OCI-LY1 (cell line): ENCODE results near the gene ADARB2.

Experiments
- H2AFZ ChIP-seq: fragments of 200-600 bp; sonication (generic), shearing (Covaris generic); 2 replicates; pipeline ENCODE4 v1.6.0; 2014; ENCODE audit warnings: antibody characterized with exemption, mild to moderate bottlenecking, low read length
- H3F3A ChIP-seq: fragments of 200-600 bp; sonication (generic), shearing (Covaris generic); 2 replicates; pipeline ENCODE4 v1.6.0; 2014; ENCODE audit warnings: mild to moderate bottlenecking, antibody characterized with exemption, low read length, moderate library complexity; ENCODE audit not compliant: insufficient read depth
- H3K27ac ChIP-seq: fragments of 200-600 bp; sonication (generic); 2 replicates; pipeline ENCODE4 v1.5.1; 2014; ENCODE audit warnings: low read length, mixed run types, mild to moderate bottlenecking, low read depth; ENCODE audit not compliant: poor library complexity, severe bottlenecking
- H3K27me3 ChIP-seq: fragments of 200-600 bp; sonication (generic); 2 replicates; pipeline ENCODE4 v1.6.0; 2014; ENCODE audit warnings: antibody characterized with exemption, mild to moderate bottlenecking, low read length, moderate library complexity; ENCODE audit not compliant: insufficient read depth
- H3K36me3 ChIP-seq: fragments of 200-600 bp; sonication (generic); 2 replicates; pipeline ENCODE4 v1.6.1; 2014; ENCODE audit warnings: mild to moderate bottlenecking, antibody characterized with exemption, low read length, moderate library complexity, mixed read lengths; ENCODE audit not compliant: insufficient read depth
- H3K4me1 ChIP-seq: fragments of 200-600 bp; sonication (generic); 2 replicates; pipeline ENCODE4 v1.5.1; 2014; ENCODE audit warnings: mild to moderate bottlenecking, low read length, moderate library complexity; ENCODE audit not compliant: insufficient read depth, severe bottlenecking
- H3K4me2 ChIP-seq: fragments of 200-600 bp; sonication (generic), shearing (Covaris generic); 2 replicates; pipeline ENCODE4 v1.6.1; 2014; ENCODE audit warnings: low read length
- H3K4me3 ChIP-seq: fragments of 200-600 bp; sonication (generic); 2 replicates; pipeline ENCODE4 v1.5.1; 2014; ENCODE audit warnings: low read length, low read depth, mild to moderate bottlenecking, mixed read lengths; ENCODE audit not compliant: poor library complexity, severe bottlenecking
- H3K79me2 ChIP-seq: fragments of 200-600 bp; shearing (Covaris generic); 2 replicates; pipeline ENCODE4 v1.6.1; 2016; ENCODE audit warnings: mixed run types, low read length, mixed read lengths; ENCODE audit not compliant: insufficient read depth
- H3K9ac ChIP-seq: fragments of 200-600 bp; sonication (generic), shearing (Covaris generic); 2 replicates; pipeline ENCODE4 v1.6.1; 2014; ENCODE audit warnings: mild to moderate bottlenecking, low read length, mixed read lengths
- H3K9me2 ChIP-seq: fragments of 200-600 bp; sonication (generic), shearing (Covaris generic); 2 replicates; pipeline ENCODE4 v1.6.1; 2014; ENCODE audit warnings: low read depth, mild to moderate bottlenecking, low read length, mixed read lengths
- H3K9me3 ChIP-seq: fragments of 200-600 bp; shearing (Covaris generic); 2 replicates; pipeline ENCODE4 v1.6.1; 2014; ENCODE audit warnings: low read length, mixed read lengths
- H4K20me1 ChIP-seq: fragments of 200-600 bp; sonication (generic), shearing (Covaris generic); 2 replicates; pipeline ENCODE4 v1.6.0; 2016; ENCODE audit warnings: mild to moderate bottlenecking, low read length; ENCODE audit not compliant: insufficient read depth
- CTCF ChIP-seq: fragments of 200-600 bp; sonication (generic), shearing (Covaris generic); IDR thresholded peaks from 2 replicates; pipeline ENCODE4 v1.5.1; 2017; ENCODE audit warnings: mild to moderate bottlenecking, antibody characterized with exemption, low read length, moderate library complexity, mixed read lengths
- EZH2 ChIP-seq: fragments of 200-600 bp; sonication (generic), shearing (Covaris generic); IDR thresholded peaks from 2 replicates; pipeline ENCODE4 v1.8.0; 2017; ENCODE audit warnings: borderline replicate concordance, mixed run types, mild to moderate bottlenecking, antibody characterized with exemption, low read length, moderate library complexity, mixed read lengths

ADARB2 gene

GRCh38 chr10:1594372-1595241 is 142.7 kb downstream of the ADARB2 start:
- TF ChIP-seq CTCF (no peak), EZH2 (no peak)
- Histone ChIP-seq H3K79me2 (no peaks in the 10 kb centered on the region), H4K20me1 (no peaks in the 10 kb centered on the region), H3K36me3 (peaks cover 6% of the 10 kb centered on the region; the same call in 1 of the 2 replicates), H3K27me3 (no peaks in the 10 kb centered on the region), H3K9me2 (no peaks in the 10 kb centered on the region), H3K9ac (no peak overlapping the region), H3K4me3 (no peak overlapping the region), H2AFZ (no peak overlapping the region), H3K9me3 (no peaks in the 10 kb centered on the region), H3K4me1 (peaks cover 35% of the 10 kb centered on the region), H3K4me2 (no peak overlapping the region), H3K27ac (no peak overlapping the region), H3F3A (no peaks in the 10 kb centered on the region)

GRCh38 chr10:1591742-1592141 is 145.6 kb downstream of the ADARB2 start:
- Histone ChIP-seq H3K4me1 (peaks cover 13% of the 10 kb centered on the region), H3K79me2 (no peaks in the 10 kb centered on the region), H3K9ac (no peak overlapping the region), H3K9me3 (peaks cover 15% of the 10 kb centered on the region), H3K4me3 (no peak overlapping the region), H2AFZ (no peak overlapping the region), H3K36me3 (peaks cover 6% of the 10 kb centered on the region; the same call in 1 of the 2 replicates), H3K27ac (no peak overlapping the region), H3K9me2 (no peaks in the 10 kb centered on the region), H4K20me1 (no peaks in the 10 kb centered on the region), H3F3A (no peaks in the 10 kb centered on the region), H3K4me2 (no peak overlapping the region), H3K27me3 (no peaks in the 10 kb centered on the region)
- TF ChIP-seq EZH2: no peak
- TF ChIP-seq CTCF: no peak

- Histone ChIP-seq H3K79me2 (no peaks in the 10 kb centered on the region), H3K4me2 (no peak overlapping the region), H3K4me3 (no peak overlapping the region), H3K9me2 (no peaks in the 10 kb centered on the region), H3K9me3 (peaks cover 15% of the 10 kb centered on the region), H3K4me1 (peaks cover 9% of the 10 kb centered on the region), H3K36me3 (peaks cover 6% of the 10 kb centered on the region; the same call in 1 of the 2 replicates), H3K27ac (no peak overlapping the region), H3F3A (no peaks in the 10 kb centered on the region), H3K27me3 (no peaks in the 10 kb centered on the region), H4K20me1 (no peaks in the 10 kb centered on the region), H3K9ac (no peak overlapping the region), H2AFZ (no peak overlapping the region)
- no peak for TF ChIP-seq CTCF
- no peak for TF ChIP-seq EZH2
Observed at GRCh38 chr10:1591045-1591444, 146.3 kb downstream of the ADARB2 start.
